HFFc6 (cell line): Measurements from ENCODE around the gene GSTK1. TPM values are rescaled to one million over a fixed set of nuclear protein-coding genes. Genes with fewer than 3 reads are reported as not detected.

Source experiments
- DNase-seq: peaks from one replicate; pipeline ENCODE4 v3.0.0-alpha.2; 2018
- H3K27ac Mint-ChIP-seq: 2 replicates; pipeline ENCODE4 v1.8.0; 2020; ENCODE audit warnings: mild to moderate bottlenecking, mixed read lengths
- H3K27me3 Mint-ChIP-seq: 2 replicates; pipeline ENCODE4 v1.8.0; 2021; ENCODE audit warnings: mild to moderate bottlenecking, moderate library complexity, mixed read lengths; ENCODE audit not compliant: insufficient read depth
- H3K36me3 Mint-ChIP-seq: 2 replicates; pipeline ENCODE4 v1.8.0; 2021; ENCODE audit warnings: low read depth, mixed read lengths
- H3K4me1 Mint-ChIP-seq: 2 replicates; pipeline ENCODE4 v1.8.0; 2020; ENCODE audit warnings: low read depth, mixed read lengths
- H3K4me3 Mint-ChIP-seq: 2 replicates; pipeline ENCODE4 v1.8.0; 2020; ENCODE audit warnings: mild to moderate bottlenecking, moderate library complexity, mixed read lengths
- H3K9me3 Mint-ChIP-seq: 2 replicates; pipeline ENCODE4 v1.8.0; 2020; ENCODE audit warnings: mild to moderate bottlenecking, mixed read lengths
- total RNA-seq, 6 experiments: library from RNA; stranded (reverse); fragmentation: NEBNext Ultra II Directional; extraction: Animal tissue kit (Norgen Biotek cat#: 25700); gene quantifications; 2 replicates in 1 of 6; 3 replicates in 5 of 6; pipeline ENCODE4 v1.2.3, GENCODE V29; 2021
- TF ChIP-seq, protein P1 (sequence below): fragments of 200-600 bp; sonication (generic); IDR thresholded peaks from 2 replicates; pipeline ENCODE4 v1.5.0; 2021; ENCODE audit warnings: antibody characterized with exemption, mild to moderate bottlenecking

GSTK1 gene
- total RNA-seq, 6 experiments from 2014 or later: 85.6 to 102 (median 89.4) TPM

DNA sequence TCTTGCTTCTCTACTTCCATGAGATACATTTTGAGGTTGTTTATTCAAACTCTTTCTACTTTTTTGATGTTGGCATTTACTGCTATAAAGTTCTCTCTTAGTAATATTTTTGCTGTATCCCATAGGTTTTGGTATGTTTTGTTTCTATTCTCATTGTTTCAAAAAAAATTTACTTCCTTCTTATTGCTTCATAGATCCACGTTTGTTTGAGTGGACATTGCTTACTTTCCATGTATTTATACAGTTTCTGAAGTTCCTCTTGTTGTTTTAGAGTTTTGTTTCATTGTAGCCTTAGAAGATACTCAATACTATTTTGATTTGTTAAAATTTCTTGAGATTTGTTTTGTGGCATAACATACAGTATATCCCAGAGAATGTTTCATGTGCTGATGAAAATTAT lies 27.7 kb upstream of the GSTK1 start:
- Mint-ChIP-seq H3K4me3 (no peak overlapping the region), H3K9me3 (peaks cover 13% of the 10 kb centered on the region), H3K27ac (no peak overlapping the region), H3K36me3 (peaks cover 13% of the 10 kb centered on the region), H3K27me3 (peaks cover 6% of the 10 kb centered on the region; the same call in 1 of the 2 replicates), H3K4me1 (peaks cover 18% of the 10 kb centered on the region)
- DNase-seq: no peak
- TF ChIP-seq, protein P1, sequence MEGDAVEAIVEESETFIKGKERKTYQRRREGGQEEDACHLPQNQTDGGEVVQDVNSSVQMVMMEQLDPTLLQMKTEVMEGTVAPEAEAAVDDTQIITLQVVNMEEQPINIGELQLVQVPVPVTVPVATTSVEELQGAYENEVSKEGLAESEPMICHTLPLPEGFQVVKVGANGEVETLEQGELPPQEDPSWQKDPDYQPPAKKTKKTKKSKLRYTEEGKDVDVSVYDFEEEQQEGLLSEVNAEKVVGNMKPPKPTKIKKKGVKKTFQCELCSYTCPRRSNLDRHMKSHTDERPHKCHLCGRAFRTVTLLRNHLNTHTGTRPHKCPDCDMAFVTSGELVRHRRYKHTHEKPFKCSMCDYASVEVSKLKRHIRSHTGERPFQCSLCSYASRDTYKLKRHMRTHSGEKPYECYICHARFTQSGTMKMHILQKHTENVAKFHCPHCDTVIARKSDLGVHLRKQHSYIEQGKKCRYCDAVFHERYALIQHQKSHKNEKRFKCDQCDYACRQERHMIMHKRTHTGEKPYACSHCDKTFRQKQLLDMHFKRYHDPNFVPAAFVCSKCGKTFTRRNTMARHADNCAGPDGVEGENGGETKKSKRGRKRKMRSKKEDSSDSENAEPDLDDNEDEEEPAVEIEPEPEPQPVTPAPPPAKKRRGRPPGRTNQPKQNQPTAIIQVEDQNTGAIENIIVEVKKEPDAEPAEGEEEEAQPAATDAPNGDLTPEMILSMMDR: no peak

DNA sequence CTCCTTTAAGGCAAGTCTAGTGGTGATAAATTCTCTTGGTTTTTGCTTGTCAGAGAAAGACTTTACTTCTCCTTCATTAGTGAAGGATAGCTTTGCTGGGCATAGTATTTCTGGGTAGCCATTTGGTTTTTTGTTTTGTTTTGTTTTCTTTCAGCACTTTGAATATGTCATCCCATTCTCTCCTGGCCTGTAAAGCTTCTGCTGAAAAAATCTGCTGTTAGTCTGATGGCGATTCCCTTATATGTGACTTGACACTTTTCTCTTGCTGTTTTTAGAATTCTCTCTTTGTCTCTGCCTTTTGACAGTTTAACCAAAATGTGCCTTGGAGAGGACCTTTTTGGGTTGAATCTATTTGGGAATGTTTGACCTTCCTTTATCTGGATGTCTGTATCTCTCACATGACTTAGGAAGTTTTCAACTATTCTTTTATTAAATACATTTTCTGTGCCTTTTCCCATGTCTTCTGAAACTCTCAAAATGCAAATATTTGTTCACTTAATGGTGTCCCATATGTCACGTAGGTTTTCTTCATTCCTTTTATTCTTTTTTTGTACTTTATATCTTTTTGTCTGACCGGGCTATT lies 26.7 kb upstream of the GSTK1 start:
- Mint-ChIP-seq H3K27me3 (peaks cover 6% of the 10 kb centered on the region; the same call in 1 of the 2 replicates), H3K9me3 (peaks cover 13% of the 10 kb centered on the region), H3K4me1 (peaks cover 23% of the 10 kb centered on the region), H3K4me3 (no peak overlapping the region), H3K27ac (no peak overlapping the region), H3K36me3 (peaks cover 13% of the 10 kb centered on the region)
- TF ChIP-seq, protein P1: no peak
- no peak for DNase-seq

DNA sequence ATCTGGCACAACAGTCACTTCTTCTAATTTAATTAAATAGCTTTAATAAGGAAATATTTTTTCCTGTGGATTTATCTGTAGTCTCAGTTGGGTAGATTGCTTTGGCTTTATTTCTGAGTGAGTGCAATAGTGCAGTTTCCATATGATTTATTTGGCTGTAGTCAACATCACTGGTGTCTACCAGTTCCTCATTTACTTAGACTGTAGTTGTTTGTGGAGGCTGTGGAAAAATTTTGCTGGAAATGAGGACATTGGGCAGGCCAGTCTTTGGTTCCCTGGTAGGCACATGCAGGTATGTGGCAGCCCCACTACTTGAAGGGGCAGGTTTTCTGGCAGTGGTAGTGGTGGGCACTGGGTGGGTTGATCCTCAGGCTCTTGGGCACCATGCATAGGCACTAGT lies 25.9 kb upstream of the GSTK1 start:
- DNase-seq: no peak
- H3K36me3 Mint-ChIP-seq: peaks cover 13% of the 10 kb centered on the region
- H3K9me3 Mint-ChIP-seq: peaks cover 13% of the 10 kb centered on the region
- peaks cover 6% of the 10 kb centered on the region; the same call in 1 of the 2 replicates for H3K27me3 Mint-ChIP-seq
- TF ChIP-seq, protein P1: no peak
- H3K4me1 Mint-ChIP-seq: peaks cover 23% of the 10 kb centered on the region
- no peak overlapping the region for H3K27ac Mint-ChIP-seq
- no peak overlapping the region for H3K4me3 Mint-ChIP-seq

DNA sequence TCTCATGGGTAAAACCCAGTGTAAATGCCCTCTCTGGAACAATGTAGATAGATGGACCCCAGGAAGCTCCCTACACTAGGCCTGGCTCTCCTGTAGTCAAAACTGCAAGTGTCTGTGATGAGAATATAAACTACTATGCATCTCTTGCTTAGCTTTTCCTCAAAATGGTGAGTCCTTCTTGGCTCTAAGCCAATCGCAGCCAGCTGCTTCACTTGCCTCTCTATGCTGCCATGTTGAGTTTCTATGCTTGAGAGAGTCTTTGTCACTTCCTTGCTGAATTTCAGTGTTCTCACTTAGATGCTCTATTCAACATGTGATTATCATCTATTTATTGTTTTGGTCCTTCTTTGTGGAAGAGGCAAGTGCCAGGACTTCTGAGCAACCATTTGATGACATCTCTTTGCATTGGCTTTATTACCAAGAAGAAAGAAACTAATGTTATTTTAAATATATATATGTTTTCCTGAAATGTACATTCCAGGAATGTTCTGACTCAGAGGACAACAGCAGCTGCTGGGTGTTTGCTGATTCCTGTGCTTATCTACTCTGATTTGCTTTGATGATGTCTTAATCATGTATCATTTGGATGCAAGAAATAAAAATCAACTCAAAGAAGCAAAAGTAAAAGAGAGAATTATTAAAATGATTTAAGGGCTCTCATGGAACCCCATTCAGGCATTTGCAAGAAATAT lies 24.8 kb upstream of the GSTK1 start:
- Mint-ChIP-seq H3K9me3 (peaks cover 13% of the 10 kb centered on the region), H3K4me1 (peaks cover 23% of the 10 kb centered on the region), H3K36me3 (peaks cover 13% of the 10 kb centered on the region), H3K4me3 (no peak overlapping the region), H3K27ac (no peak overlapping the region), H3K27me3 (peaks cover 7% of the 10 kb centered on the region; the same call in 1 of the 2 replicates)
- TF ChIP-seq, protein P1: no peak
- DNase-seq: no peak

DNA sequence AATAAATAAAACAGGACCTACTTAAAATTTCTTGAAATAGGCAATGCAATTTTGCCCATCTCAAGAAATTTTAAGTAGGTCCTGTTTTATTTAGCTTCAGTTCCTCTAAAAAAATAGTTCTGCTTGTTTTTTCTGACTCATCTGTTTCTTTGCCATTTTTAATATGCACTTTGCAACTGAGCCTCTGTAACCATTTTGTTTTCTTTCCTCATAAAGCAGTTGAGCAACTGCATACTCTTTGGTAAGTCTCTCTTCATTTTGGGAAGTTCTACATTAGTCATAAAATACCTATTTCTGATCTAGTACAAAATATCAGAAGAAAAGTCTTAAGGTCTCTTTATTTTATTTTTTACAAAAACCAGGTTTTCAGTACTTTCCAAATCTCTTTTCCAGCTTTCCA lies 23.4 kb upstream of the GSTK1 start:
- TF ChIP-seq, protein P1: no peak
- peaks cover 25% of the 10 kb centered on the region for H3K4me1 Mint-ChIP-seq
- H3K4me3 Mint-ChIP-seq: 0 out of 2 replicates have a peak overlapping the region, but pooled peaks have one; percentile 40
- peaks cover 8% of the 10 kb centered on the region; the same call in 1 of the 2 replicates for H3K27me3 Mint-ChIP-seq
- H3K27ac Mint-ChIP-seq: peak overlapping the region; percentile 53; the same call in 1 of the 2 replicates
- DNase-seq: peak; percentile 14
- peaks cover 13% of the 10 kb centered on the region for H3K36me3 Mint-ChIP-seq
- peaks cover 13% of the 10 kb centered on the region for H3K9me3 Mint-ChIP-seq
